Muscle layer of duodenum (tissue), 2 donors: ENCODE measurements around the gene INTS14.
A peak's percentile ranks its signal among the peaks of the same experiment; 100 is the strongest.

Source experiments
- H3K27ac ChIP-seq: one replicate; pipeline ENCODE4 v1.7.0; 2013; ENCODE audit warnings: mild to moderate bottlenecking, low read length
- H3K27me3 ChIP-seq: one replicate; pipeline ENCODE4 v1.7.0; 2013; ENCODE audit warnings: low read depth, mild to moderate bottlenecking, control low read depth, low read length
- H3K36me3 ChIP-seq, 2 donors: one replicate each; pipeline ENCODE4 v1.7.0; 2013; ENCODE audit warnings: low read length in 2 of 2, control low read depth in 1 of 2, mild to moderate bottlenecking in 1 of 2; ENCODE audit not compliant: insufficient read depth in 2 of 2, control insufficient read depth in 1 of 2
- H3K4me1 ChIP-seq, 2 donors: one replicate each; pipeline ENCODE4 v1.7.0; 2013; ENCODE audit warnings: low read length in 2 of 2, mild to moderate bottlenecking in 2 of 2, control low read depth in 1 of 2, moderate library complexity in 1 of 2; ENCODE audit not compliant: insufficient read depth in 2 of 2, control insufficient read depth in 1 of 2
- H3K4me3 ChIP-seq, 2 donors: one replicate each; pipeline ENCODE4 v1.7.0; 2013; ENCODE audit warnings: low read length in 2 of 2, low read depth in 1 of 2, mild to moderate bottlenecking in 1 of 2
- H3K9me3 ChIP-seq, 2 donors: one replicate each; pipeline ENCODE4 v1.7.0; 2013; ENCODE audit warnings: low read length in 2 of 2, control low read depth in 1 of 2, mild to moderate bottlenecking in 1 of 2; ENCODE audit not compliant: control insufficient read depth in 1 of 2
- donor health status: healthy.

INTS14 gene

GRCh38 chr15:65645392-65645791 lies 34.5 kb upstream of the INTS14 start:
- H3K9me3 ChIP-seq, result no peaks in the 10 kb centered on the region
- no peak overlapping the region for H3K27ac ChIP-seq
- H3K27me3 ChIP-seq, result no peaks in the 10 kb centered on the region
- H3K36me3 ChIP-seq, result no peaks in the 10 kb centered on the region
- no peaks in the 10 kb centered on the region for H3K4me1 ChIP-seq
- no peak overlapping the region for H3K4me3 ChIP-seq

DNA sequence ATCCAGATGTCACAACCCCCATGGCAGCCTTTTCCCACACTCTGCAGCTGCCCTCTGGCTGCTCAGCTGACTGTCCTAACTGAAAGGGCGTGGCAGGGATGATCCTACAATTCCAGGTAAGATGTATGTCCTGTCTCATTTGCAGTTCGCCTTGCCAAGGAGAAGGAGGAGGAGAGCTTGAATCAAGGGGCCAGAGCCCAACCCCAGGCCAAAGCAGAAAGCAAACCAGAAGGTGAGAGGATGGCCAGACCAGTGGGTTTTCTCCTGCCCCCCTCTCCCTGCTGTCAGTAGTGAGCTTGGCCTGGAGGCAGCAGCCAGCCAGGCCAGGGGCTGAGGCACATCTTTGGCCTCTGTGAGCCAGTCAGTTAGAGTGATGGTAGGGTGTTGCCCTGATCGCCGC lies 33.4 kb upstream of the INTS14 start:
- Histone ChIP-seq H3K9me3 (no peaks in the 10 kb centered on the region), H3K27me3 (no peaks in the 10 kb centered on the region), H3K27ac (no peak overlapping the region), H3K36me3 (no peaks in the 10 kb centered on the region), H3K4me1 (no peaks in the 10 kb centered on the region), H3K4me3 (no peak overlapping the region)

DNA sequence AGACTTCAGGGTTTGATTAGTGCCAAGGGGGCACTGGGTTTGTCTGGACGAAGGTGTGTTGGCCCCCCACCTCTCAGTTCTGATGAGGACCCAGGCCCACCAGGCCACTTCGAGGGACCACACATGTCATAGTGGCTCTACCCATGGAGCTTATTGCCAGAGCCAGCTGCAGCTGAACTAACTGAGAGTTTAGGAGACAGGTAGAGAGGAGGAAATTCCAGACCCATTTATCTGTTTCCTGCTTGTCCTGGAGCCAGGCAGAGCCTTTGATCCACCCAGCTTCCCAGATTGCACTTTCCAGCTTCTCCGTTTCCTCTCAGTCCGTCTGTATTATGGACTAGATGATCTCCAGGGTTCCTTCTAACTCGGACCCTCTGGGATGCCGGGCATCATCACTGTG lies 31.7 kb upstream of the INTS14 start:
- Histone ChIP-seq H3K9me3 (no peaks in the 10 kb centered on the region), H3K4me3 (no peak overlapping the region), H3K27me3 (no peaks in the 10 kb centered on the region), H3K36me3 (no peaks in the 10 kb centered on the region), H3K27ac (no peak overlapping the region), H3K4me1 (peaks cover 0 to 7% of the 10 kb centered on the region in 2 donors)

- no peak overlapping the region for H3K4me3 ChIP-seq
- no peaks in the 10 kb centered on the region for H3K36me3 ChIP-seq
- H3K27ac ChIP-seq, result no peak overlapping the region
These were observed 31.0 kb upstream of the INTS14 start for GRCh38 chr15:65641768-65642475.

GRCh38 chr15:65639509-65639908 lies 28.6 kb upstream of the INTS14 start:
- no peak overlapping the region for H3K27ac ChIP-seq
- no peaks in the 10 kb centered on the region for H3K9me3 ChIP-seq
- H3K4me1 ChIP-seq, result peaks cover 0 to 7% of the 10 kb centered on the region in 2 donors
- no peaks in the 10 kb centered on the region for H3K36me3 ChIP-seq
- H3K4me3 ChIP-seq, result no peak overlapping the region
- H3K27me3 ChIP-seq, result no peaks in the 10 kb centered on the region

More at GRCh38 chr15:65641768-65642475, 31.0 kb upstream of the INTS14 start:
- peaks cover 0 to 7% of the 10 kb centered on the region in 2 donors for H3K4me1 ChIP-seq
- no peaks in the 10 kb centered on the region for H3K27me3 ChIP-seq
- no peaks in the 10 kb centered on the region for H3K9me3 ChIP-seq

- peaks cover 0 to 7% of the 10 kb centered on the region in 2 donors for H3K4me1 ChIP-seq
- H3K36me3 ChIP-seq, result no peaks in the 10 kb centered on the region
- H3K27ac ChIP-seq, result no peak overlapping the region
- no peaks in the 10 kb centered on the region for H3K27me3 ChIP-seq
- peak overlapping the region in 1 of 2 donors; percentile 39 for H3K4me3 ChIP-seq
- H3K9me3 ChIP-seq, result no peaks in the 10 kb centered on the region
These were observed 27.8 kb upstream of the INTS14 start for GRCh38 chr15:65638681-65639089.

DNA sequence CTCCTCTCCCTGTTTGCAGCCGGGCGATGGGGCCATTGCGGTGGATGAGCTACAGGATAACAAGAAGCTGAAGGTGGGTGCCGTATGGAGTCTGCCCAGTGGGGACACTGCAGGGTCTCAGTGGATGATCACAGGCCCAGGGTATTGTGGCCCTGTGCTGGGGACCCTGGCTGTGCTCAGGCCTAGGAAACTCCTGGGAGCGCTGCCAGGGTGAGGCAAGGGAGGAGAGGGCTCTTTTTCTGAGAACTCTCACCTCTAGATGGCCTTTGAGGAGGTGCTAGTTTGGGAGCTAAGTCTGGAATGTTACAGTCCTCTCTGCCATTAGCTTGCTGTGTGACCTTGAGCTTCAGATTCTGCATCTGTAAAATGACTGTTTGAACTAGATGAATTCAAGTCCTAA lies 27.2 kb upstream of the INTS14 start:
- no peaks in the 10 kb centered on the region for H3K9me3 ChIP-seq
- no peaks in the 10 kb centered on the region for H3K36me3 ChIP-seq
- no peaks in the 10 kb centered on the region for H3K27me3 ChIP-seq
- peaks cover 0 to 7% of the 10 kb centered on the region in 2 donors for H3K4me1 ChIP-seq
- no peak overlapping the region for H3K27ac ChIP-seq
- H3K4me3 ChIP-seq, result no peak overlapping the region

GRCh38 chr15:65634356-65634755 lies 23.4 kb upstream of the INTS14 start:
- Histone ChIP-seq H3K9me3 (no peaks in the 10 kb centered on the region), H3K27ac (no peak overlapping the region), H3K4me1 (peaks cover 5 to 7% of the 10 kb centered on the region in 2 donors), H3K36me3 (no peaks in the 10 kb centered on the region), H3K27me3 (no peaks in the 10 kb centered on the region), H3K4me3 (no peak overlapping the region)

GRCh38 chr15:65633752-65634151 lies 22.8 kb upstream of the INTS14 start:
- peaks cover 5% of the 10 kb centered on the region in 2 donors for H3K4me1 ChIP-seq
- no peak overlapping the region for H3K4me3 ChIP-seq
- H3K9me3 ChIP-seq, result no peaks in the 10 kb centered on the region
- no peaks in the 10 kb centered on the region for H3K27me3 ChIP-seq
- H3K27ac ChIP-seq, result no peak overlapping the region
- H3K36me3 ChIP-seq, result no peaks in the 10 kb centered on the region

- Histone ChIP-seq H3K36me3 (no peaks in the 10 kb centered on the region), H3K4me3 (no peak overlapping the region), H3K4me1 (peaks cover 0 to 5% of the 10 kb centered on the region in 2 donors), H3K9me3 (no peaks in the 10 kb centered on the region), H3K27ac (no peak overlapping the region), H3K27me3 (no peaks in the 10 kb centered on the region)
These were observed 21.9 kb upstream of the INTS14 start for GRCh38 chr15:65632780-65633375.

DNA sequence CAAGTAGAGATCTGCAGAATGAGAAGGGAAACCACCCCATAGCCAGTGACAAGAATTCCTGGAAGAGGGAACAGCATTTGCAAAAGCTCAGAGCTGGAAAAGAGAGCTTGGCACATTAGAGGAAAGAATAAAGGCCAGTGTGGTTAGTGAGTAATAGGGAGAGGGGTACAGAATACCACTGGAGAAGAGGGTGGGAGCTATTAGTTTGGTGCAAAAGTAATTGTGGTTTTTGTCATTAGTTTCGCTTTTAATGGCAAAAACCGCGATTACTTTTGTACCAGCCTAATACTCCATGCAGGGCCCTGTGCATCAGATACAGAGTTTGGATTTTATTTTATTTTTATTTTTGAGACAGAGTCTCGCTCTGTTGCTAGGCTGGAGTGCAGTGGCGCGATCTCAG lies 20.6 kb upstream of the INTS14 start:
- H3K4me3 ChIP-seq, result no peak overlapping the region
- H3K4me1 ChIP-seq, result peaks cover 0 to 5% of the 10 kb centered on the region in 2 donors
- H3K27ac ChIP-seq, result no peak overlapping the region
- no peaks in the 10 kb centered on the region for H3K9me3 ChIP-seq
- H3K27me3 ChIP-seq, result no peaks in the 10 kb centered on the region
- H3K36me3 ChIP-seq, result no peaks in the 10 kb centered on the region

- Histone ChIP-seq H3K4me1 (peaks cover 0 to 5% of the 10 kb centered on the region in 2 donors), H3K4me3 (no peak overlapping the region), H3K9me3 (no peaks in the 10 kb centered on the region), H3K27me3 (no peaks in the 10 kb centered on the region), H3K36me3 (no peaks in the 10 kb centered on the region), H3K27ac (no peak overlapping the region)
These were observed 19.8 kb upstream of the INTS14 start for GRCh38 chr15:65630760-65631159.
